Hepatocyte (in vitro differentiated cells): ENCODE measurements around the gene CD8B2.
"Not testable (repeated sequence)": the region's sequence is repeated elsewhere in the genome, so short reads cannot be mapped to it uniquely, and the experiment has no call there.

Source experiments
- EZH2phosphoT487 ChIP-seq: fragments of 200-600 bp; sonication (generic); IDR thresholded peaks from one replicate; pipeline ENCODE4 v1.6.1; 2018; ENCODE audit warnings: antibody characterized with exemption, mild to moderate bottlenecking, low read depth, moderate library complexity; ENCODE audit not compliant: unreplicated experiment, severe bottlenecking
- TF ChIP-seq, protein P1 (sequence below): fragments of 200-600 bp; sonication (generic); IDR thresholded peaks from 2 replicates; pipeline ENCODE4 v1.5.1; 2016; ENCODE audit warnings: antibody characterized with exemption, mild to moderate bottlenecking; ENCODE audit not compliant: poor library complexity

DNA sequence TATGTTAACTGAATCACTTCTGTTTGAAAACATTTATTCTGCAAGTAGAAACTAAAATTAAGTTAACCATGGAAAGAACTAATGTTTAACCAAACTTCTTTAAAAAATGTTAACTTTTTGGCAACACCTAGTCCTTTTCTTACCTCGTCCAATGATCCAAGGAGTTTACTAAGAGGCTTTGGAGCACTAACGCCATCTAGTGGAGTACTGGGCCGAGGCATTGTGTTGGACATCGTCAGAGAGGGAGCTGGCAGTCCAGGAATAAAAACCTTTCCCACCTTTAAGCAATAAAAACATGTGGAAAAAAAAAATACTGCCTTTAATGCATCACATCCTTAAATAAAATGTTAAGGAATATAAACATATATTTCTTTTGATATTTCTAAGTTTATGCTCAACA lies 16.5 kb upstream of the CD8B2 start:
- TF ChIP-seq, protein P1, sequence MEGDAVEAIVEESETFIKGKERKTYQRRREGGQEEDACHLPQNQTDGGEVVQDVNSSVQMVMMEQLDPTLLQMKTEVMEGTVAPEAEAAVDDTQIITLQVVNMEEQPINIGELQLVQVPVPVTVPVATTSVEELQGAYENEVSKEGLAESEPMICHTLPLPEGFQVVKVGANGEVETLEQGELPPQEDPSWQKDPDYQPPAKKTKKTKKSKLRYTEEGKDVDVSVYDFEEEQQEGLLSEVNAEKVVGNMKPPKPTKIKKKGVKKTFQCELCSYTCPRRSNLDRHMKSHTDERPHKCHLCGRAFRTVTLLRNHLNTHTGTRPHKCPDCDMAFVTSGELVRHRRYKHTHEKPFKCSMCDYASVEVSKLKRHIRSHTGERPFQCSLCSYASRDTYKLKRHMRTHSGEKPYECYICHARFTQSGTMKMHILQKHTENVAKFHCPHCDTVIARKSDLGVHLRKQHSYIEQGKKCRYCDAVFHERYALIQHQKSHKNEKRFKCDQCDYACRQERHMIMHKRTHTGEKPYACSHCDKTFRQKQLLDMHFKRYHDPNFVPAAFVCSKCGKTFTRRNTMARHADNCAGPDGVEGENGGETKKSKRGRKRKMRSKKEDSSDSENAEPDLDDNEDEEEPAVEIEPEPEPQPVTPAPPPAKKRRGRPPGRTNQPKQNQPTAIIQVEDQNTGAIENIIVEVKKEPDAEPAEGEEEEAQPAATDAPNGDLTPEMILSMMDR = peak; percentile 35
- TF ChIP-seq EZH2phosphoT487 = not testable (repeated sequence)
